GM04503 (cell line): ENCODE results near the gene DNAH1.
A peak's percentile ranks its signal among the peaks of the same experiment; 100 is the strongest.

Experiments
- DNase-seq: peaks from one replicate; pipeline ENCODE4 v3.0.0-alpha.2; 2012; ENCODE audit warnings: low read depth

The DNAH1 gene

DNA sequence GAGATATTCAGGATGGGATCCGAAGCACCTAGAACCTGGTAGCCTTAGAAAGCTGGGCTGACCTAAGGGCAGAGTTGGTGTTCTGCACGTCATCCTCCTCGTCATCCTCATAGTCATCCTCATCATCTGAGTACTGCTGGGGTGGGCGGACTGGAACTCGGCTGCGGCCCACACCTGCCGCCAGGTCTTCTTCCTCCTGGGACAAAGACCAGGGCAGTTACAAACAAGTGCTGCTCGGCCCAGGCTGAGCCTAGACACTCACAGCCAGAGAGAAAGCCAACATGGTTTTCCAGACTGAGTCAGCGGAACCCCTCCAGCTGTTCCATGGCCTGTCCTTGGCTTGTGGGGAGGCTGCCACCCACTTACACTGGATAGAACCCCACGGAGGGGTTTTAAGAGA, 88.3 kb downstream of the DNAH1 start:
- no peak for DNase-seq

DNA sequence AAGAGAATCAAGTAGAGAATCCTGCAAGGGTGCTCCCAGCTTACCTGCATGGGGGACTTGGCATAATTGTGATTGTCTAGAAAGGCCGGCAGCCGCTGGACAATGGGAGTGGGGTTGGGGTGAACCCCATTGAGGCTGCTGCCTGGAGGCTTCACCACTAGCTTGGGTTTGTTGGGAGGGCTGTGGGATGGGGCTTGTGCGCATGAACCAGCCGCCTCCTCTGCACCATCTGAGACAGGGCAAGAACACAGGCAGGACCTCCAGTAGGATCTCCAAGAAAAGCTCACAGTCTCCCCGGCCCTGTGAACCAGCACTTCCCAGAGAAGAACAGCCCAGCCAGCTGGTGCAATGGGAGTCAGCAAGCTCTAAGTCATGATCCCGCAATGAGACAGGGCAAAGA, 88.9 kb downstream of the DNAH1 start:
- no peak for DNase-seq

DNA sequence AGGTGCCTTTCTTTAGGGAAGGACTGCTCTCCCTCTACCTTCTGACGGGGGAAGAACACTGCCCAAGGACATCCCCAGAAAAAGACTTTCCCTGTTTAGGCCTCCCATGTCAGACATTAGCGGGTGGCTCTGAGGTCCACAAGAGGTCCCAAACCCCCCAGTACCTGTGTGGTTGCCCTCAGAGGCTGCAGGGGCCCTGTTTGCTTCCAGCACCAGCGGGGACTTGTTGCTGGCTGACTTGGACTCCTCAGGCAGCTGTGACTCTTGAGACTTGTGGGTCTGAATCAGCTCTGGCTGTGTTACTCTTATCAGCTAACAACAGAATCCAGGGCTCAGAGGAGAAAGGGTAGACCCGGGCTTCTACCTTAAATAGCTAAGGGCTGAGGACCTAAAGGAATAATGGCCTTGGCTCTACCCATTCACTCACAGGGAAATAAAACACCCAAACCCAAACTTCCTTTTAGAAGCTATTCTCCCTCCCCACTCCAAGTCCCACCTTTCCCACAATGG, 89.5 kb downstream of the DNAH1 start:
- DNase-seq = no peak

DNA sequence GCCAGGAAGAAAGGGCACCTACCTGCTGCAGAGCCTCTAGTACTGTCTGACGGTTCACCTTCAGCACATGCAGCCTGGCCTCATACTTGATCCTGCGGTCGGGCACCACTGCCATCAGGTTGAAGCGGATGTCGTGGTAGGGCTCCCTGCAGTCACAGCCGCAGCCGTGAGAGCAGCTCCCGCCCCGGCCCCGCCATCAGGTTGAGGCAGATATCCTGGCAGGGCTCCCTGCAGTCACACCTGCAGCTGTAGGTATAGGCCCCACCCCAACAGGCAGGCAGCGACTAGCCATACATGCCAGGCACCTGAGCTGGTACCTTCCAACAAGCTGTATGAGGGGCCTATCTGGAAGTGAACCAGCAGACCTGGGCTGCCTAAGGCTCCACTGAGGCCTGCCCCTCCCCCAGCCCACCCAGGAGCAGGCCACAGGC, 90.1 kb downstream of the DNAH1 start:
- no peak for DNase-seq

DNA sequence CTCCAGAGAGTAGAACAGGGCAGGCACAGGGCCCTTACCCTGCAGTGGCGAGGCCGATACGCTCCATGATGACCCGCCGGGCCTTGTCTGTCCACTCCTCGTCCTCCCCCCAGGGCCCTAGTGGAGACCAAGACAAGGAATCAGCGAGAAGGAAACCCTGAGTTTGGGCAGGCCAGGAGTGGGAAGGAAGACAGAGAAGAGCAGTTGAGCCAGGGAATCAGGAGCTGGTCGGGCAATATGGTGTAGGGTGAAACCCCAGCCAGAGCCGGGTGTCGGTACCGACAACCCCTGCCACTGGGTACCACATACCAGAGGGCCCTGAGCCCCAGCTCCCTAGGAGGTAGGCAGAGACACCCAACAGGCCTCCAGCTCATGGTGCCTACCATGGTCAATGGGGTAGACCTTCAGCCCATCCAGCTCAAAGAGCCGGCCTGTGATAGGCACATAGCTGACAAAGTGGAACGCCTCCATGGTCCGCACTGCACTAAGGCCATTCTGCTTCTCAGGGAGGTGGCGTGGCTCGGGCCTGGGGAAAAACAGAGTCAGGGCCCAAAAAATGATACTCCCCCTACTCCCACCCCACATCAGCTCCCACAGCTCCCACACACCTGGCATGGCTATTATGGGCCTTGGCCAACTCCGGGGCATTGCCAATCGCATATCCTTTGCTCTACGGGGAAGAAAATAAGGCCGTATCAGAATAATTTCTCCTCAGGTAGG, 90.8 kb downstream of the DNAH1 start:
- no peak for DNase-seq

DNA sequence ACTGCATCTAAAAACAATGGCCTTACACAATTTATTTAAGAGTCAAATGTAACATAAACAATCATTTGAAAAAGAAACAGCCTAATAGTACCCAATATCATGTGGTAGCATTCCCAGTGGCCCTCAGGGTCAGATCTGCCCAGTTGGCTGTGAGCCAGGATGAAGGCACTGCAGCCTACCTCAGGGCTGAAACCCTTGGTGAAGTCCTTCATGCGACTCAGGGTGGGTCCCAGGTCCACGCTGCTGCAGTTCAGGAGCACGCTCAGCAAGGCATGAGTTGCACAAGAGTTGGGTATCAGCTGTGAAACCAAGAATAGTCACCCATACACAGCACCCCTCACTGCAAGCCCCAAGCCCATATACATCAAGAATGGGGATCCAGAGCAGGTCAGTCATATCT, 91.7 kb downstream of the DNAH1 start:
- no peak for DNase-seq

DNA sequence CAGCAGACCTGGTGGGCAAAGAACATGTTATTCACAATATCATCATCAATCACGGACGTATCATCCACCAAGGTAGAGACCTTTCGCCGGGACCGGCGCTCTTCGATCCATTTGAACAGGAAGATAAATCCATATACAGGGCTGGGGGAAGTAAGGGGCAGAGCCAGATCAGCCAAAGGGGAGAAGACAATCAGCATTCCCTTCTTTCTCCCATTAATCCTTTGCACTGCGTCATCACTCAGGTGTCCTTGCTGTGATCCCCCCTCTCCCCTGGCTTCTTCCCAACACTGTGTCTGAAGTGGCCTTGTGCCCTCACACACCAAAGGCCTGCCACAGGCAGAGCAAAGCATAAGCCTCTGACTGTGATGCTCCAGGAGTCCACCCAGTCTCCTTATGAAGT, 92.3 kb downstream of the DNAH1 start:
- no peak for DNase-seq

DNA sequence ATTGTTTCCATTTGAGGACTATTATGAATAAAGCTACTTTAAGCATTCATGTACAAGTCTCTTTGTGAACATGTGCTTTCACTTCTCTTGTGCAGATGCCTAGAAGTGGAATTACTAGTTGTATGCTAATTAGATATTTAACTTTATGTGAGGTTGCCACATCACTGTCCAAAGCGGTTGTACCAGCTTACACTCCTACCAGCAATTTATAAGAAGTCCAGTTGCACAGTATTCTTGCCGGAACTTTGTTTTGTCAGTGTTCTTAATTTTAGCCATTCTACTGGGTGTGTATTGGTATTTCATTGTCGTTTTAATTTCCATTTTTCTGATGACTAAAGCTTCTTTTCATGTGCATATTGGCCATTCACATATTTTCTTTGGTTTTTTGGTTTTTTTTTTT, 99.7 kb downstream of the DNAH1 start:
- DNase-seq = no peak

DNA sequence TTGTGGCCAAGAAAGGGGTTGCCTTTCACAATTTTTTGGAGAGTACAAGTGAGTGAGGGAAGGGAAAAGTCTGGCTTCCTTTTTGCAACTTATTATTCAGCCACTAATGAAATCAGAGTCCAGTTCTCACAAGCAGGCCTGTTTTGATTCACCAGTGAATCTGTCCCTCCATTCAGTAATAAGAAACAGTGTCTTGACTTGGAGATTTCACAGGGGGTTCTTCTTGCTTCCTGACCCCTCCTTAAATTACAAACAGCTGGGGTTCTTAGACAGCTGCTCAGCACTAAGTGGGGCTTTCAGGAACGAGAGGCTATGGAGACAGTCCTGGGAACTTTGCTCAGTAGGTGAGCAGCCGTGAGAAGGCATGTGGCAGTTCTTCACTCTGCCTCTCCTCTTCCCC, 104.3 kb downstream of the DNAH1 start:
- DNase-seq = no peak

DNA sequence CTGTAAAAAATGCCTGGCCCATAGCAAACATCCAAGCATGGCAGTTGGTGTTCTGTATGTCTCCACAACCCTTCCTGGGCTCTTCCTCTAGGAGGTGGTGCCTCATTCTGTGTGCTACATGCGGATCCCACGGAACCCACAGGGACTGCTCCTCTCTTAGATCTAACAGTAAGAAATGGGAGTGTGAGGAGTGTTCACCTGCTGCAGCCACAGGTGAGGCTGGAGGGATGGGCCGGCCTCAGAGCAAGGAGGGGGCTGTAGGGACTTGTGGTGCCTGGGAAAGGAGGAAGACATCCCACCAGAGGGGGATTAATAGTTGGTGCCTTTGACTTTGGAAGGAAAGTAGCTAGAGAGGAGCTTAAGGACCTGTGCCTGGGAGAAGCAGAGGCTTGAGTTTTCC, 106.5 kb downstream of the DNAH1 start:
- no peak for DNase-seq

DNA sequence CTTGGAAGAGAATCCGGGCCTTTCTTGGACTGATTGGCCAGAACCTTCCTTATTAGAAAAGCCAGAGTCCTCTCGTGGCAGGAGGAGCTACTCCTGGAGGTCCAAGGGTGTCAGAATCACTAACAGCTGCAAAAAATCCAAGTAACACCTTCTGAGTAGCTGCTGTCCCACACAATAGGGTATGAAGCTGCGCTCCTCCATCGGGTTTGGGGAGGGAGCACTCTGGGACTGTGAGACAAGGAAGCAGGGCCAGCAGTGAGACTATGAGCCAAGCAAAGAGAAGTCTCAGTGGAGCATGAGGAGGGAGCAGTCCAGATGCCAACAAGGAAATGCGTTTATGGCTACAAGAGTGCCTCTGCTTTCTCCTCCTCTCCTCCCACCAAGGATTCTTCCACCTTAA, 107.1 kb downstream of the DNAH1 start:
- no peak for DNase-seq

DNA sequence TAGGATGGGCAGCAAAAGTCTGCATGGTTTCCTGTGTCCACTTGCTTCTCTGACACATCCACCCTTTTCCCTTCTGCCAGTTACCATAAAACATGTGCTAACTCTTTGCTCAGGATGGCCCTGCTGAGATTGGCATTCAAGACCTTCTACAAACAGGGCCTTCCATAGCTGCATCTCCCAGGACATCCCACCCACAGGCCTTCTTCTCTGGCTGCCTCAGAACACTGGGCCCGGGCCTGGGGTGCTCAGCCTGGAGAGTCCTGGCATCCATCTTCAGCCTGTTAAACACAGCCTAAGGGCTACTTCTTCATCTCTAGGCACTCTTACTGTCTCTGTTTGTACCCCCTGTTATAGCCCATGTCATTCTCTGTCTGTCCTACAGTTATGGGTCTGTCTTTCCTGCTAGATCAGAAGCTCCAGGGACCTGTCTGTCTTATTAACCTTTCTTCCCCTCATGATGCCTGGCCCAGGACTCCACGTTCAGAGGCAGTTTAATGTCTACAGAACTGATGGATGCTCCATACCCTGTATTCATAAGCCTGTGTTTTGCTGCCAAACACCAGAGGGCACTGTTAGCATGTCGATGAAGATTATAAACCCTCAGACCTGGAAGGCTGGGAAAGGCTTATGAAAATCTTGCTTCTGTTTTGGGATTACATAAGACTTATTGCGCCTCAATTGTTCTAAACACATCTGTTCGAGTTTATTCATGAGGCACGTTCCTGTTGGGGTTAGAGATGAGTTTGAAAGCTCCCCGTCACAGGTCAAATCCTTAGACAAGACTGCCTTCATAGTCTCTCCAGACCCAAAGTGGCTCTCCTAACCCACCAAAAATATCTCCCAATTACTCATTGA, 112.3 kb downstream of the DNAH1 start:
- peak; percentile 55 for DNase-seq

DNA sequence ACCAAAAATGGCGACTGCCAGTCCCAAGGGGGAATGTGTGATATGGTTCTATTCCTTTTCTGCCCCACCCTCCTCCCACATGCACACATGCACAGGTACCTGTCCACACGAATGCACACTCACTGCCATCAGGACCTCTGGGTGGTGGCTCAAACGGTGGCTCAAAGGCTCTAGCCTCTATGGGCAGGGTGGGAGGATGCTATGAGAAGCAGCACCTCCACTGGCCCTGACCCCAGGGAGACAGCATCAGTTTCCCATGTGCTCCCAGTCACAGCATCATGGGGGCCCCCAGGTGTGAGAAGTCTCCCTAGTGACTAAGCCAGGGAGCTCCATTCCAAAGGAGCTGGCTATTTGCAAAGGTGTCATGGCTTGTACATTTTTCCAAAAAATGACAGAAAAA, 112.9 kb downstream of the DNAH1 start:
- no peak for DNase-seq

DNA sequence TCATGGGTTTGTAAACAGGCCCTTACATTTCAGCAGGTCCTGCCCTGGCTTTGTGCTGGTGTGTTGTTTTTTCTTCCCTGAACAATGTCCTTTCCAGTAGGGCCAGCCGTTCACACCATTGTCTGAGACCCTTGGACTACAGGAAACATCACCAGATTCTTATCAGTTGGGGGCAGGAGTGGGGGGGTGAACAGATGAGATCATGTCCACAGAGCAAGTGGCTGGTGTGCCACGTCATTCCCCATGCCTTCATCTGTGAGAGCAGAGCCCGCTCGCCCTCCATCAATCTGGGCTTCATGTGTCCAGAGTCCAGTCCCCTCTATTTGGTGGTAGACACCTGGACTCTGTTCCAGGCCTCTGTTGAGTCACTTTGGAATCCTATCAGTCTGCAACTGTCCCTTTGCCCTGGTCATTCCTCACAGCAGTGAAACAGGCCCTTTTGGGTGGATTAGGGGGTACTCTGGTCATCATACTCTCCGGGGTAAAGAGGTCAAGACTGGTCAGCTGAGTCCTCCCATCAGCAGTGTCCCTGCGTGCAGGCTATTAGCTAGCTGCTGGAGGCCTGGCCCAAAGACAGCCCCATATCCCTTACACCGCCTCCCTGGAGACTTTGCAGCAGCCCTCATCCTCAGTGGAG, 113.8 kb downstream of the DNAH1 start:
- DNase-seq = no peak

DNA sequence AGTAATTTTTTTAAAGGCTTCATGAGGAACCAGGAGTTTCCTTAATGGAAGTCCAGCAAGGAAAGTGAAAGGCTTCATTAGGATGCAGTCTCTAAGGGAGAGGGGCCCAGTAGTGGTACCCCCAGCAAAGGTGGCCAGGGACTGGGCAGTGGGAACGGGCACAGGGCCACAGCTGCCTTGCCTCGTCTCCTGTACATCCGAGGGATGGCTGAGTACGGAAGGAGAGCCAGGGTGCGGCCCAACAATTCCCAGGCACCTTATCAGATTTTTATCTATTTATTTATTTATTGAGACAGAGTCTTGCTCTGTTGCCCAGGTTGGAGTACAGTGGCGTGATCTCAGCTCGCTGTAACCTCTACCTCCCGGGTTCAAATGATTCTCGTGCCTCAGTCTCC, 114.3 kb downstream of the DNAH1 start:
- DNase-seq = no peak

DNA sequence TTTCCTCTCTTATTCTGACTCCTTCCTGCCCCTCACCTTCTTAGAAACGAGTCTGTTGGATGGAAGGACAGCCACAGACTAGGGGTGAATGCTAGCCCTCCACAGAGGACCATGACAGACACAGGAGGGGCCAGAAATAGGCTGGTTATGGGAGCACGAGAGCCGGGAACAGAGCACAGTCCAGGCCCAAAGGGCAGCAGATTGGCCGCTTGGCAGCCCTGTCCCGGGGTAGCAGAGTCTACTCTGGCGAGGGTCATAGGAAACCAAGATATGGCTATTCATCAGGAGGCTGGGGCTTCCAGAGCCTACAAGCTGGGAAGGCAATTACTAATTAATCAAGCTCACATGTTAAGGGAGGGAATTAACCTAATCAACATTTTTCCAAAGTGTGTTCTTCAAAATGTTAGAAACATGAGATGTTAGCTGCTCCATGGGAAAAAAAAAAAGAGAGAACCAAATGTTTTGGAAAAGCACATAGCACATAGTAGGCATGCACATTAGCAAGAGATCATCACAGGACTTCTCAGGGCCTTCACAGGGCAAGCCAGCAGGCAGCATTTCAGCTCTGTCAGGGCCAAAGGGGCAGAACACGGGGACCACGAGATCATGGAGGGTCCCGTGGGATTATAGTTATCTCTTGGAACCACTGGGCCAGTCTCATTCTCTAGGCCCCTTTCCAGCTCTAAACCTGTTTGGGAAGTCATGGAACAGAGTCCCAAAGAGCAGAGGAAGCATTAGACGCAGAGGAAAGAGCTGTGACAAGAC, 115.5 kb downstream of the DNAH1 start:
- DNase-seq = no peak

DNA sequence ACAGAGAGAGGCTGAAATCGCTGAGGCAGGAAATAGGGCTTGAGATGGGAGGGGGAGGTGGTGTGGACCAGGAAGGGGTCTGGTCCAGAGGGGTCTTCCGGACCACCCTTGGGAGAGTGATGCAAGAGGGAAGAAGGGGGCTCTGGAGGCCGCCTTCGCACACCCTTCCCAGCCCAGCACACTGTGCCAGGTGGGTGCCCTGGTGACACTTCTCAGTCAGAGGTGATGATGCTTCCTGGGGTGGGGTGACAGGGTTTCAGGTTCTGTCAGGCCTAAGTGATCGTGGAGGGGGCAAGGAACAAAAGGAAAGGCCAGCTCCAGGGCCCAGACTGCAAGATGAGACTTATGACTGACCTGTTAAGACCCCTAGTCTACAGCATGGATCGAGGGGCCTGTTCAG, 116.1 kb downstream of the DNAH1 start:
- no peak for DNase-seq

DNA sequence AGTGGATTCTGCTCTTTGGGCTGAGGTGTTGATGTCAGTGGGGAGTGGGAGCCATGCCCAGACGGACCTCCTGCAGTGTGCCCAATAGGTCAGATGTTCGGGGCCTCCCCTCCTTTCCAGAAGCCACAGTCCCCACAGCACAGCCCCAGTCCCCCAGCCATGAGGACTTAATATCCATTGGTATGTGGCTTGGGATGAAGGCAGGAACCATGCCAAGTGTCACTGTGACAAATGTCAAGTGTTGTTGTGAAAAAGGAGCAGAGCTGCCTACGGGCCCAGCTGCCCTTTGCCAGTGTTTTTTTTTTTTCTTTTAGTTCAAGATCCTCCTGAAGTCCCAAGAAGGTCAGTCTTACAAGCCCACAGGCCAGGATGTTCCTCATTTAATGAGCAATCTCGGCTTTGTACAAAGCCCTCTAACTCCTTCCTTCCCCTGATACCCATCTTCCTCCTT, 116.6 kb downstream of the DNAH1 start:
- DNase-seq = no peak

DNA sequence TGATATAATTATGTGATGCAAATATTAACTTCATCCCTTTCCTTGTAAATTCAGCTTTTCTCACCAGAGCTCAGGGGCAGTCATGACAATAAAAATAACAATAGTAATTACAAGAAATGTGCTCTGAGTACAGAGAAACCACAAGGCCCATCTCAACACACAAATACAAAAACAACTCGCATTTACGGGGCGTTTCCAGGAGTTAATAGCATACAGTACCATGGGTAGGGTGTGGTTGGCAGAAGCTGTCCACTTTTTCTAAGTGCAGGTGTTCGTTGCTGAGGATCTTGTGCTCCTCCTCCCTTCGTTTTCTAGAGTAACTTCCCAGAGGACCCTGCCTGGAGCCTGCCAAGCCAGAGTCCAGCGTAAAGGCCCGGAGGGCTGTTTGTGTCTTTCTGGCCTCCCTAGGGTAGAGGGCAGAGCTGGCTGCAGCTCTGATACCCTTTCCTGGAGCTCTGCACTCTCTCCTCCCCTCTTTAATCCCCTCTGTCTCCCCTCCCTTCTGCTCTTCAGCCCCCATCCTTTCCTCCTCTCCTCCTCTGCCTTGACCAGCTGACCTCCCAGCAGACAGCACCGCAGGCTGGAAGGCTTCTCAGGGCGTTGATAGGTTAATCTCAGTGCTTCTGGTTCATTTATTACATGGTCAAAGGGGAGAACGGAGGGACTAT, 117.3 kb downstream of the DNAH1 start:
- DNase-seq = no peak

DNA sequence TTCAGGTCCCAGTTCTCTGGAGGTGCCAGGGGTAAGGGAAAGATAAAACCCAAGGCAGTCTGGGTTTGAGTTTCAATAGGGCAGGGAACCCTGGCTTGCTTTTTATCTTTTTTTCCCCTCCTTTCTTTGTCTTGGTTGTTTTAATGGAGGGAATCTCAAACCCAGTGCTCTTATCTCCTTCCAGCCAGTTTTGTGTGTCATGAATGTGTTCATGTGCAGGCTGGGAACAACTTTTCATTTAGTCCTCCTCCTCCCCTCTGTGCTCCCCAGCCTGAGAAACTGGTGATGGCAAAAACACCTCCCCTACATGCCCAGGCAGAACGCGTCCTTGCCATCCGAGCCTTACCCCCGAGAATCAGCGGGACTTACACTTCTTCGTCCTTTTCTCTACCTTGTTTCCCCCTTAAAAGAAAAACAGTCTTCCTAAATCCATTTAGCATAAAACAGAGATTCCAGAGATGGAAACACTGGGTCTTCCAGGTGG, 117.9 kb downstream of the DNAH1 start:
- DNase-seq = no peak

DNA sequence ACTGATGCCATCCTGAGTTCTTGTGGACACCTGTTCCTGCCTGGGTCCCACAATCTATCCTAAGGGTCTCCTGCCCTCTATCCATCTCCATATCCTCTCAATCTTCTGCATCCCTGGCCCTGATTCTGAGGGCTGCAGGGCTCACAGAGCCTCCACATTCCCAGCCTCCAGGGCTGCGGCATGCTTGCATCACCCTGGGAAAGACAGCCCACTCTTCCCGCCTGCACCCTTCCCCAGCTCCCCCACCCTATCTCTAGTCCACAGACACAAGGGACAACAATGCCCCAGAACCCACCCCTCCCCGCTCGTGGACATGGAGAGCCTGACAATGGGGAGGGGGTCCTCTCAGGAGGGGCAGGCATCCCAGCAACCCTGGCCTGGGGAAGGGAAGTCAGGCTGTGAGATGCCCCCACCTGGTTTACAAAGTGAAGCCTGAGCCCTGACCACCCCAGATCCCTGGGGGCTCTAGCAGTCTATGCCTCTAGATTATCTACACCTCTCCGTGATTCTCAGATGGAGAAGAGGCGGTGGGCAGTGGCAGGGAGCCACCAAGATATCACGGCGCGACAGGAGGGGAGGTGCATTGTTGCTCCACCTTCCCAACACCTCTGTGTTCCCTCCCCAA, 118.5 kb downstream of the DNAH1 start:
- DNase-seq = no peak
